Natural killer cell (primary cell): Measurements from ENCODE around the gene MRPL18. TPM values are rescaled to one million over a fixed set of nuclear protein-coding genes. Genes with fewer than 3 reads are reported as not detected.

Experiments
- ATAC-seq, 3 donors: fragments of 150-1000 bp in 2 of 3; fragments of 200-7000 bp in 1 of 3; cut with Tn5 transposase; 1 replicate in 1 of 3; 2 replicates in 2 of 3; pipeline ENCODE4 v1.10.0; 2021; ENCODE audit warnings: mild to moderate bottlenecking in 2 of 3, moderate library complexity in 2 of 3
- DNase-seq, 2 donors: peaks; one replicate each; pipeline versions ENCODE4 v3.0.0 to v3.0.0-alpha.2; 2013 to 2021; ENCODE audit warnings: mixed read lengths in 1 of 2
- H3K27ac ChIP-seq: one replicate; pipeline ENCODE4 v1.5.1; 2013; ENCODE audit warnings: mild to moderate bottlenecking, low read length
- H3K27me3 ChIP-seq: one replicate; pipeline ENCODE4 v1.6.1; 2013; ENCODE audit warnings: low read length; ENCODE audit not compliant: control insufficient read depth, insufficient read depth
- H3K36me3 ChIP-seq: one replicate; pipeline ENCODE4 v1.6.1; 2013; ENCODE audit warnings: low read length; ENCODE audit not compliant: control insufficient read depth, insufficient read depth
- H3K4me1 ChIP-seq: one replicate; pipeline ENCODE4 v1.6.1; 2013; ENCODE audit warnings: low read length; ENCODE audit not compliant: control insufficient read depth, insufficient read depth
- H3K4me3 ChIP-seq: one replicate; pipeline ENCODE4 v1.5.1; 2013; ENCODE audit warnings: low read length
- H3K9me3 ChIP-seq: one replicate; pipeline ENCODE4 v1.6.1; 2013; ENCODE audit warnings: low read length; ENCODE audit not compliant: control insufficient read depth, insufficient read depth
- H3K27ac Mint-ChIP-seq, 2 donors: one replicate each; pipeline ENCODE4 v1.8.0; 2022; ENCODE audit warnings: mild to moderate bottlenecking in 2 of 2, mixed read lengths in 2 of 2, moderate library complexity in 1 of 2
- H3K27me3 Mint-ChIP-seq, 2 donors: one replicate each; pipeline ENCODE4 v1.8.0; 2022; ENCODE audit warnings: low read depth in 2 of 2, mixed read lengths in 2 of 2
- H3K36me3 Mint-ChIP-seq: one replicate; pipeline ENCODE4 v1.8.0; 2022; ENCODE audit warnings: mixed read lengths
- H3K4me1 Mint-ChIP-seq, 2 donors: one replicate each; pipeline ENCODE4 v1.8.0; 2022; ENCODE audit warnings: mixed read lengths in 2 of 2
- H3K4me3 Mint-ChIP-seq: one replicate; pipeline ENCODE4 v1.8.0; 2022; ENCODE audit warnings: mild to moderate bottlenecking, moderate library complexity, mixed read lengths
- H3K9me3 Mint-ChIP-seq, 2 donors: one replicate each; pipeline ENCODE4 v1.8.0; 2022; ENCODE audit warnings: mixed read lengths in 2 of 2
- CTCF ChIP-seq: fragments of 200-600 bp; IDR thresholded peaks from one replicate; pipeline ENCODE4 v1.8.0; 2022; ENCODE audit warnings: antibody characterized with exemption
- WGBS: methylation state at CpG from one replicate; pipeline ENCODE4 v1.1.7; 2013; ENCODE audit warnings: missing lambda C conversion rate; ENCODE audit not compliant: insufficient coverage; 5-methylcytosine and 5-hydroxymethylcytosine counted together
- intact Hi-C: fragments of 100-400 bp; cut with micrococcal nuclease; formaldehyde crosslinking; loops from one replicate; pipeline ENCODE4 v1.14.2; 2022
- total RNA-seq, 4 donors: library from RNA; stranded (reverse); fragments of 120-200 nt in 1 of 4; gene quantifications; one replicate each; pipeline versions ENCODE4 v1.2.3 to v1.2.4, GENCODE V29; 2013 to 2022

MRPL18 gene
- total RNA-seq, 3 donors from 2014 or later (not counting 1 experiment from before 2014, with no cell fraction given): 22.3 to 29.6 (median 22.6) TPM

GRCh38 chr6:159817951-159818739 lies 27.9 kb downstream of the MRPL18 start:
- H3K4me3 Mint-ChIP-seq: peak overlapping the region; percentile 47
- H3K27me3 Mint-ChIP-seq: peaks cover 0 to 8% of the 10 kb centered on the region in 2 donors
- peaks cover 19 to 24% of the 10 kb centered on the region in 2 donors for H3K4me1 Mint-ChIP-seq
- Histone ChIP-seq H3K27ac (no peak overlapping the region), H3K4me3 (no peak overlapping the region), H3K36me3 (no peaks in the 10 kb centered on the region), H3K27me3 (no peaks in the 10 kb centered on the region), H3K9me3 (no peaks in the 10 kb centered on the region), H3K4me1 (peaks cover 28% of the 10 kb centered on the region)
- 79% methylated on average over 23 of the region's 23 CpGs for WGBS
- no peak for TF ChIP-seq CTCF
- no peaks in the 10 kb centered on the region for H3K36me3 Mint-ChIP-seq
- no peak for ATAC-seq
- no peak overlapping the region for H3K27ac Mint-ChIP-seq
- intact Hi-C loops: no loop called here
- H3K9me3 Mint-ChIP-seq: no peaks in the 10 kb centered on the region
- DNase-seq: no peak

GRCh38 chr6:159819098-159819497 lies 28.8 kb downstream of the MRPL18 start:
- Mint-ChIP-seq H3K4me3 (peak overlapping the region; percentile 83), H3K9me3 (no peaks in the 10 kb centered on the region), H3K36me3 (no peaks in the 10 kb centered on the region), H3K4me1 (peaks cover 19 to 24% of the 10 kb centered on the region in 2 donors), H3K27me3 (peaks cover 0 to 8% of the 10 kb centered on the region in 2 donors), H3K27ac (peak overlapping the region; percentile 78 to 82)
- DNase-seq (no peak), ATAC-seq (no peak)
- Histone ChIP-seq H3K9me3 (no peaks in the 10 kb centered on the region), H3K27me3 (no peaks in the 10 kb centered on the region), H3K27ac (no peak overlapping the region), H3K4me3 (no peak overlapping the region), H3K36me3 (no peaks in the 10 kb centered on the region), H3K4me1 (peaks cover 28% of the 10 kb centered on the region)
- WGBS: 94% methylated on average over 16 of the region's 16 CpGs
- intact Hi-C loops: no loop called here
- no peak for TF ChIP-seq CTCF

- Histone ChIP-seq H3K27ac (peak overlapping the region; percentile 45), H3K9me3 (no peaks in the 10 kb centered on the region), H3K27me3 (no peaks in the 10 kb centered on the region), H3K36me3 (no peaks in the 10 kb centered on the region), H3K4me1 (peaks cover 28% of the 10 kb centered on the region), H3K4me3 (peak overlapping the region; percentile 18)
- intact Hi-C loops: no loop called here
- H3K36me3 Mint-ChIP-seq: no peaks in the 10 kb centered on the region
- WGBS: 36% methylated on average over 28 of the region's 28 CpGs
- TF ChIP-seq CTCF: no peak
- DNase-seq: peak in 1 of 2 donors; percentile 58
- H3K4me3 Mint-ChIP-seq: peak overlapping the region; percentile 83
- H3K27me3 Mint-ChIP-seq: peaks cover 0 to 8% of the 10 kb centered on the region in 2 donors
- H3K9me3 Mint-ChIP-seq: no peaks in the 10 kb centered on the region
- peak overlapping the region; percentile 78 to 82 for H3K27ac Mint-ChIP-seq
- peak in 2 of 3 donors; percentile 70 to 79 for ATAC-seq
- peaks cover 19 to 24% of the 10 kb centered on the region in 2 donors for H3K4me1 Mint-ChIP-seq
Observed at GRCh38 chr6:159819932-159820640, 29.8 kb downstream of the MRPL18 start.
